Measurements from ENCODE around the gene GBF1. TPM values are rescaled to one million over a fixed set of nuclear protein-coding genes. Genes with fewer than 3 reads are reported as not detected.
A peak's percentile ranks its signal among the peaks of the same experiment; 100 is the strongest.

Gene GBF1
- total and polyA plus RNA-seq, 2 of the 13 experiments (the other 11 are each of a cell fraction or from before 2014, with no cell fraction given) = 17.1 to 21.9 TPM

DNA sequence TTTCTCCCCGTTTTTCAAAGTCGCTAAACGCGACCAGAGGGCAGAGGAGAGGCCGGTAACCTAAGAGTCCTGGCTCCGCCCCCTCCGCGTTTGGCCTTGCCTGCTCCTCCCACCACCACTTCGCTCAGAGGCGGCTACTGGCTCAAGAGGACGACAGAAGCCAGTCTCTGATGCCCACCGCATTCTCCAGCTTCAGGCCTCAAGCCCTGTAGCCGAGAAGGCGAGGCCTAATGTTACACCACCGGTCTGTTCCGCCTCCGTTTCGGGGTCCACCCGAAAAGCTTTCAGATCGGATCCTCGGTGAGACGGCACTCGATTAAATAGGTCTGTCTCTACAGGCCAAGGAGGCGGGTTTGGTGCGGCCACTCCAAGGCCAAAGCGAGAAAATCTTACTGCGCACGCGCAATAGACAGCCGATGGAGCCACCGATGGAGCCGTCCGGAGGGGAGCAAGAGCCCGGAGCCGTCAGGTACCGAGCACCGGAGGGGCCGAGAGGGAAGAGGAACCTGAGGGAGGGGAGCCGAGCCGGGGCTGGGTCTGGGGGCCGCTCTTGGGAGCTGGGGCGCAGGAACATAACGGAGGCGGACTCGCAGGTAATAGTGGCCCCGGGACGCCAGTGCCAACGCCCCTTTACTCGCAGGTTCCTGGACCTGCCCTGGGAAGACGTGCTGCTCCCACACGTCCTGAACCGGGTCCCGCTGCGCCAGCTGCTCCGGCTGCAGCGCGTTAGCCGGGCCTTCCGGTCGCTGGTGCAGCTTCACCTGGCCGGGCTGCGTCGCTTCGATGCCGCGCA is 175.6 kb downstream of the GBF1 start, which contains the start of gene FBXL15 (continued):
- TF ChIP-seq, protein P1, sequence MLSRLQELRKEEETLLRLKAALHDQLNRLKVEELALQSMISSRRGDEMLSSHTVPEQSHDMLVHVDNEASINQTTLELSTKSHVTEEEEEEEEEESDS (CRISPR knock-in tag; IDR thresholded peaks at IDR 0.05; ENCODE audit: borderline replicate concordance) = peak; percentile 75; the same call in 1 of the 2 replicates
- TF ChIP-seq ZNF615 (CRISPR knock-in tag; IDR thresholded peaks at IDR 0.05; ENCODE audit: borderline replicate concordance) (peak; percentile 66; the same call in 1 of the 2 replicates), ZNF383 (CRISPR knock-in tag; IDR thresholded peaks at IDR 0.05; ENCODE audit: borderline replicate concordance) (no peak), THYN1 (CRISPR knock-in tag; IDR thresholded peaks at IDR 0.05; ENCODE audit: borderline replicate concordance, low read depth) (0 out of 2 replicates have a peak, but pooled peaks have one; percentile 82), SIX1 (CRISPR knock-in tag; IDR thresholded peaks at IDR 0.05; ENCODE audit: borderline replicate concordance) (peak; percentile 45; the same call in 1 of the 2 replicates), HNRNPK (IDR thresholded peaks at IDR 0.05; ENCODE audit: low read depth, low read length, poor library complexity, severe bottlenecking) (peak; percentile 57), ZNF460 (CRISPR knock-in tag; IDR thresholded peaks at IDR 0.05; ENCODE audit: borderline replicate concordance) (no peak), ZNF619 (CRISPR knock-in tag; IDR thresholded peaks at IDR 0.05) (no peak), ZNF143 (CRISPR knock-in tag; IDR thresholded peaks at IDR 0.05) (peak; percentile 74), ZBTB21 (CRISPR knock-in tag; IDR thresholded peaks at IDR 0.05) (peak; percentile 33; the same call in 1 of the 2 replicates), SOX6 (IDR thresholded peaks at IDR 0.05) (no peak), SOX6 (CRISPR knock-in tag; IDR thresholded peaks at IDR 0.05) (peak; percentile 77; the same call in 1 of the 2 replicates), ZNF879 (CRISPR knock-in tag; IDR thresholded peaks at IDR 0.05) (no peak), STAG1 (CRISPR knock-in tag; IDR thresholded peaks at IDR 0.05) (no peak), GATA4 (IDR thresholded peaks at IDR 0.05; ENCODE audit: borderline replicate concordance, low read depth) (0 out of 2 replicates have a peak, but pooled peaks have one; percentile 42), TAF15 (IDR thresholded peaks at IDR 0.05; ENCODE audit: low read depth, low read length, poor library complexity, severe bottlenecking) (no peak), ZNF180 (CRISPR knock-in tag; IDR thresholded peaks at IDR 0.05; ENCODE audit: borderline replicate concordance, low read depth) (no peak; the same call in 1 of the 2 replicates), PHF8 (CRISPR knock-in tag; IDR thresholded peaks at IDR 0.05) (peak; percentile 85), ZNF761 (CRISPR knock-in tag; conservative IDR thresholded peaks at IDR 0.05) (peak; percentile 37; the same call in 1 of the 2 replicates), MTF2 (CRISPR knock-in tag; IDR thresholded peaks at IDR 0.05; ENCODE audit: borderline replicate concordance) (no peak; the same call in 1 of the 2 replicates), MXD4 (CRISPR knock-in tag; IDR thresholded peaks at IDR 0.05) (no peak; the same call in 1 of the 2 replicates)
- TF ChIP-seq, protein P2, sequence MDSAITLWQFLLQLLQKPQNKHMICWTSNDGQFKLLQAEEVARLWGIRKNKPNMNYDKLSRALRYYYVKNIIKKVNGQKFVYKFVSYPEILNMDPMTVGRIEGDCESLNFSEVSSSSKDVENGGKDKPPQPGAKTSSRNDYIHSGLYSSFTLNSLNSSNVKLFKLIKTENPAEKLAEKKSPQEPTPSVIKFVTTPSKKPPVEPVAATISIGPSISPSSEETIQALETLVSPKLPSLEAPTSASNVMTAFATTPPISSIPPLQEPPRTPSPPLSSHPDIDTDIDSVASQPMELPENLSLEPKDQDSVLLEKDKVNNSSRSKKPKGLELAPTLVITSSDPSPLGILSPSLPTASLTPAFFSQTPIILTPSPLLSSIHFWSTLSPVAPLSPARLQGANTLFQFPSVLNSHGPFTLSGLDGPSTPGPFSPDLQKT (CRISPR knock-in tag; IDR thresholded peaks at IDR 0.05; ENCODE audit: borderline replicate concordance) = no peak
- TF ChIP-seq, protein P3, sequence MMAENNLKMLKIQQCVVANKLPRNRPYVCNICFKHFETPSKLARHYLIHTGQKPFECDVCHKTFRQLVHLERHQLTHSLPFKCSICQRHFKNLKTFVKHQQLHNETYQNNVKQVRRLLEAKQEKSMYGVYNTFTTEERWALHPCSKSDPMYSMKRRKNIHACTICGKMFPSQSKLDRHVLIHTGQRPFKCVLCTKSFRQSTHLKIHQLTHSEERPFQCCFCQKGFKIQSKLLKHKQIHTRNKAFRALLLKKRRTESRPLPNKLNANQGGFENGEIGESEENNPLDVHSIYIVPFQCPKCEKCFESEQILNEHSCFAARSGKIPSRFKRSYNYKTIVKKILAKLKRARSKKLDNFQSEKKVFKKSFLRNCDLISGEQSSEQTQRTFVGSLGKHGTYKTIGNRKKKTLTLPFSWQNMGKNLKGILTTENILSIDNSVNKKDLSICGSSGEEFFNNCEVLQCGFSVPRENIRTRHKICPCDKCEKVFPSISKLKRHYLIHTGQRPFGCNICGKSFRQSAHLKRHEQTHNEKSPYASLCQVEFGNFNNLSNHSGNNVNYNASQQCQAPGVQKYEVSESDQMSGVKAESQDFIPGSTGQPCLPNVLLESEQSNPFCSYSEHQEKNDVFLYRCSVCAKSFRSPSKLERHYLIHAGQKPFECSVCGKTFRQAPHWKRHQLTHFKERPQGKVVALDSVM (CRISPR knock-in tag; IDR thresholded peaks at IDR 0.05) = peak; percentile 31; the same call in 1 of the 2 replicates
- TF ChIP-seq, protein P4, sequence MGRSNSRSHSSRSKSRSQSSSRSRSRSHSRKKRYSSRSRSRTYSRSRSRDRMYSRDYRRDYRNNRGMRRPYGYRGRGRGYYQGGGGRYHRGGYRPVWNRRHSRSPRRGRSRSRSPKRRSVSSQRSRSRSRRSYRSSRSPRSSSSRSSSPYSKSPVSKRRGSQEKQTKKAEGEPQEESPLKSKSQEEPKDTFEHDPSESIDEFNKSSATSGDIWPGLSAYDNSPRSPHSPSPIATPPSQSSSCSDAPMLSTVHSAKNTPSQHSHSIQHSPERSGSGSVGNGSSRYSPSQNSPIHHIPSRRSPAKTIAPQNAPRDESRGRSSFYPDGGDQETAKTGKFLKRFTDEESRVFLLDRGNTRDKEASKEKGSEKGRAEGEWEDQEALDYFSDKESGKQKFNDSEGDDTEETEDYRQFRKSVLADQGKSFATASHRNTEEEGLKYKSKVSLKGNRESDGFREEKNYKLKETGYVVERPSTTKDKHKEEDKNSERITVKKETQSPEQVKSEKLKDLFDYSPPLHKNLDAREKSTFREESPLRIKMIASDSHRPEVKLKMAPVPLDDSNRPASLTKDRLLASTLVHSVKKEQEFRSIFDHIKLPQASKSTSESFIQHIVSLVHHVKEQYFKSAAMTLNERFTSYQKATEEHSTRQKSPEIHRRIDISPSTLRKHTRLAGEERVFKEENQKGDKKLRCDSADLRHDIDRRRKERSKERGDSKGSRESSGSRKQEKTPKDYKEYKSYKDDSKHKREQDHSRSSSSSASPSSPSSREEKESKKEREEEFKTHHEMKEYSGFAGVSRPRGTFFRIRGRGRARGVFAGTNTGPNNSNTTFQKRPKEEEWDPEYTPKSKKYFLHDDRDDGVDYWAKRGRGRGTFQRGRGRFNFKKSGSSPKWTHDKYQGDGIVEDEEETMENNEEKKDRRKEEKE (IDR thresholded peaks at IDR 0.05) = no peak
